ENCODE measurements around the gene HNRNPL.
"Not testable (repeated sequence)": the region's sequence is repeated elsewhere in the genome, so short reads cannot be mapped to it uniquely, and the experiment has no call there.

The HNRNPL gene

DNA sequence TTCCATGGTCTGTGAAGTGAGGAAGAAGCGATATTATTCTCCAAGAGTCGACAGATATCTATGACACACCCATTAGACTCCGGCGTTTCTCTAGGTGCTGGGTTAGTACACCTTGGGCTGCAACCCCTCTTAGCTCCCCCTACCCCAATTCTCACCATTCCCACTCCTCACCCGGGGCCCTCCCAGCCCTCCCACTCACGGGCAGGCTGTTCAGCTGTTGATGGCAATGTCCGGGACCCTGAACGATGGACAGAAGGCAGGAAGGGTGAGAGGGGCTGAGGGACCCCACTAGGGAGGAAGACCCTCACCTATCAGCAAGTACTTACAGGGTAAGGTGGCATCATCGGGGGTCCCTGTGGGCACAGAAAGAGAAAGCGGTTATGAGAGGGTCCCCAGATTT, 46.2 kb downstream of the HNRNPL start:
- TF ChIP-seq, protein P1, sequence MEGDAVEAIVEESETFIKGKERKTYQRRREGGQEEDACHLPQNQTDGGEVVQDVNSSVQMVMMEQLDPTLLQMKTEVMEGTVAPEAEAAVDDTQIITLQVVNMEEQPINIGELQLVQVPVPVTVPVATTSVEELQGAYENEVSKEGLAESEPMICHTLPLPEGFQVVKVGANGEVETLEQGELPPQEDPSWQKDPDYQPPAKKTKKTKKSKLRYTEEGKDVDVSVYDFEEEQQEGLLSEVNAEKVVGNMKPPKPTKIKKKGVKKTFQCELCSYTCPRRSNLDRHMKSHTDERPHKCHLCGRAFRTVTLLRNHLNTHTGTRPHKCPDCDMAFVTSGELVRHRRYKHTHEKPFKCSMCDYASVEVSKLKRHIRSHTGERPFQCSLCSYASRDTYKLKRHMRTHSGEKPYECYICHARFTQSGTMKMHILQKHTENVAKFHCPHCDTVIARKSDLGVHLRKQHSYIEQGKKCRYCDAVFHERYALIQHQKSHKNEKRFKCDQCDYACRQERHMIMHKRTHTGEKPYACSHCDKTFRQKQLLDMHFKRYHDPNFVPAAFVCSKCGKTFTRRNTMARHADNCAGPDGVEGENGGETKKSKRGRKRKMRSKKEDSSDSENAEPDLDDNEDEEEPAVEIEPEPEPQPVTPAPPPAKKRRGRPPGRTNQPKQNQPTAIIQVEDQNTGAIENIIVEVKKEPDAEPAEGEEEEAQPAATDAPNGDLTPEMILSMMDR (IDR thresholded peaks at IDR 0.05; ENCODE audit: low read depth, low read length), result no peak
- H3K9me3 ChIP-seq (ENCODE audit: severe bottlenecking), result no peaks in the 10 kb centered on the region
- no peak overlapping the region for H3K4me3 ChIP-seq (ENCODE audit: low read depth, low read length)
- H3K36me3 ChIP-seq, result no peaks in the 10 kb centered on the region
- no peak overlapping the region for H3K27ac ChIP-seq
- no peaks in the 10 kb centered on the region for H3K27me3 ChIP-seq (ENCODE audit: insufficient read depth, low read depth, severe bottlenecking)
- DNase-seq, result no peak

DNA sequence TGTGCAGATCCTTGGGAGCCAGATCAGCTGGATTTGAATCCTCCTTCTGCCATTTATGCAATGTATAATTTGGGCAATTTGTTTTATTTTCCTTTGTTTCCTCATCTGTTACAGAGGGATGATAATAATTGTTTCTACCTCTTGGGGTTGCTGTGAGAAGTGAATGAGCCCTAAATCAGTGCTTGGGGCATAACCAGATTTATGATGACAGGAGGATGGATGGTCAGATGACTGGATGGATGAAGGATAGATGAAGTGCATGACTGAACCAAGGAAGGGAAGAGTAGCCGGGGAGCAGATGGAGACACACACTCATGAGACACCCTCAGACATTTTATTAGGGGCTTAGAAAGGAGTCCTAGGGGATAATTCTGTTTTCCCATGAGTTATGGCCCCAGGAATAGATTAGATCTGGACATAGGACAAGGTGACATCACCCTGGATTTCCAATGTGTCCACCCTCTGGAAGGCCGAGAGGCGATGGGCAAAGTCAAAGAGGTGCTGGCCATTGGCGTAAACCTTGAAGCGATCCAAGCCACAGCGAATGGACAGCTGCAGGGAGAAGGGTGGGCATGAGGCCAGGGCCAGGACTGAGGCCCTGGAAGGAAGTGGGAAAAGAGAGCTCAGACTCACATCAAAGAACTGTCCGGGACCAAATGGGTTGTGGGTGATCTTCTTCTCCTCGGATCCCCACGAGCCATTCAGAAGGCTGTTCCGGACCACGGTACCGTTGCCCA, 48.3 kb downstream of the HNRNPL start:
- Histone ChIP-seq H3K36me3 (no peaks in the 10 kb centered on the region), H3K4me3 (ENCODE audit: low read depth, low read length) (no peak overlapping the region), H3K27me3 (ENCODE audit: insufficient read depth, low read depth, severe bottlenecking) (no peaks in the 10 kb centered on the region), H3K27ac (no peak overlapping the region), H3K9me3 (ENCODE audit: severe bottlenecking) (no peaks in the 10 kb centered on the region)
- DNase-seq, result no peak
- TF ChIP-seq, protein P1 (IDR thresholded peaks at IDR 0.05; ENCODE audit: low read depth, low read length), result no peak

- Histone ChIP-seq H3K36me3 (no peaks in the 10 kb centered on the region), H3K9me3 (ENCODE audit: severe bottlenecking) (no peaks in the 10 kb centered on the region), H3K27me3 (ENCODE audit: insufficient read depth, low read depth, severe bottlenecking) (no peaks in the 10 kb centered on the region), H3K4me3 (ENCODE audit: low read depth, low read length) (no peak overlapping the region), H3K27ac (no peak overlapping the region)
- TF ChIP-seq, protein P1 (IDR thresholded peaks at IDR 0.05; ENCODE audit: low read depth, low read length), result no peak
- no peak for DNase-seq
These were observed 49.0 kb downstream of the HNRNPL start for GRCh38 chr19:38800577-38801347.

GRCh38 chr19:38799104-38799503, 50.7 kb downstream of the HNRNPL start:
- no peak for DNase-seq
- no peaks in the 10 kb centered on the region for H3K27me3 ChIP-seq (ENCODE audit: insufficient read depth, low read depth, severe bottlenecking)
- H3K36me3 ChIP-seq, result no peaks in the 10 kb centered on the region
- no peaks in the 10 kb centered on the region for H3K9me3 ChIP-seq (ENCODE audit: severe bottlenecking)
- H3K4me3 ChIP-seq (ENCODE audit: low read depth, low read length), result no peak overlapping the region
- TF ChIP-seq, protein P1 (IDR thresholded peaks at IDR 0.05; ENCODE audit: low read depth, low read length), result no peak
- H3K27ac ChIP-seq, result no peak overlapping the region

GRCh38 chr19:38797781-38798180, 52.0 kb downstream of the HNRNPL start:
- H3K27ac ChIP-seq; H3K4me3 ChIP-seq (ENCODE audit: low read depth, low read length); H3K36me3 ChIP-seq; H3K9me3 ChIP-seq (ENCODE audit: severe bottlenecking); H3K27me3 ChIP-seq (ENCODE audit: insufficient read depth, low read depth, severe bottlenecking); DNase-seq: not testable (repeated sequence)

GRCh38 chr19:38796154-38796553, 53.6 kb downstream of the HNRNPL start:
- TF ChIP-seq, protein P1 (IDR thresholded peaks at IDR 0.05; ENCODE audit: low read depth, low read length), result no peak
- Histone ChIP-seq H3K36me3 (no peaks in the 10 kb centered on the region), H3K9me3 (ENCODE audit: severe bottlenecking) (no peaks in the 10 kb centered on the region), H3K4me3 (ENCODE audit: low read depth, low read length) (no peak overlapping the region), H3K27ac (no peak overlapping the region), H3K27me3 (ENCODE audit: insufficient read depth, low read depth, severe bottlenecking) (no peaks in the 10 kb centered on the region)
- DNase-seq, result no peak
